GM12878 (cell line): ENCODE results near the gene RBM26. TPM values are rescaled to one million over a fixed set of nuclear protein-coding genes. Genes with fewer than 3 reads are reported as not detected.

Source experiments
- ATAC-seq: fragments of 200-7000 bp; cut with Tn5 transposase; 3 replicates; pipeline ENCODE4 v1.9.1; 2020; ENCODE audit warnings: mild to moderate bottlenecking, moderate library complexity
- BruUV-seq: library from RNA; stranded (reverse); fragments of 400-500 nt; replicated peaks from 2 replicates; lab custom pipeline; 2021; lab: Mats Ljungman, UMichigan
- CTCF ChIA-PET: fragments of 300-600 bp; sonication (Branson Sonifier 250); formaldehyde crosslinking; extraction: SDS; loops from one replicate; lab custom pipeline; 2021; ENCODE audit warnings: inconsistent platforms; lab: Yijun Ruan, JAX
- POLR2A ChIA-PET: fragments of 350-600 bp; formaldehyde crosslinking; extraction: SDS; loops from one replicate; lab custom pipeline; 2021; ENCODE audit warnings: inconsistent platforms; lab: Charles Lee
- RAD21 ChIA-PET: fragments of 300-600 bp; sonication (Branson Sonifier 250); formaldehyde crosslinking; loops from one replicate; lab custom pipeline; 2023; ENCODE audit warnings: antibody characterized with exemption; ENCODE audit not compliant: unreplicated experiment; lab: Charles Lee
- SMC1A ChIA-PET: fragments of 300-600 bp; sonication (Branson Sonifier 250); formaldehyde crosslinking; loops from one replicate; lab custom pipeline; 2023; ENCODE audit not compliant: unreplicated experiment, uncharacterized antibody; lab: Charles Lee
- DNase-seq: peaks from one replicate; pipeline ENCODE4 v3.0.0-alpha.2; 2011; ENCODE audit warnings: low read depth, low spot score
- FAIRE-seq: peaks from 3 replicates; lab custom pipeline; 2011; peaks lifted over from hg19 to GRCh38; lab: Jason Lieb, UNC
- H2AFZ ChIP-seq: 2 replicates; pipeline ENCODE4 v1.6.0; 2011; ENCODE audit warnings: low read depth, low read length, control low read depth; ENCODE audit not compliant: control insufficient read depth
- H3K27ac ChIP-seq: 2 replicates; pipeline ENCODE4 v1.5.1; 2011; ENCODE audit warnings: control low read depth; ENCODE audit not compliant: control insufficient read depth, insufficient read depth
- H3K27me3 ChIP-seq, 2 experiments: replicated peaks in 1 of 2; 2 replicates each; pipeline versions ENCODE4 v1.6.0 to v1.6.1; 2011; ENCODE audit warnings: low read length in 1 of 2; ENCODE audit not compliant: control insufficient read depth in 2 of 2, insufficient read depth in 2 of 2
- H3K36me3 ChIP-seq, 2 experiments: 2 replicates each; pipeline ENCODE4 v1.5.1; 2011; ENCODE audit warnings: low read length in 1 of 2; ENCODE audit not compliant: control insufficient read depth in 2 of 2, insufficient read depth in 2 of 2
- H3K4me1 ChIP-seq: 2 replicates; pipeline ENCODE4 v1.6.1; 2011; ENCODE audit warnings: mild to moderate bottlenecking, low read length, moderate library complexity, mixed read lengths; ENCODE audit not compliant: control insufficient read depth, insufficient read depth
- H3K4me2 ChIP-seq: 2 replicates; pipeline ENCODE4 v1.6.0; 2011; ENCODE audit warnings: control low read depth; ENCODE audit not compliant: control insufficient read depth, insufficient read depth
- H3K4me3 ChIP-seq: fragments of 200-600 bp; sonication (generic); 2 replicates; pipeline ENCODE4 v1.5.1; 2016
- H3K79me2 ChIP-seq: 2 replicates; pipeline ENCODE4 v1.6.0; 2011; ENCODE audit warnings: low read length; ENCODE audit not compliant: control insufficient read depth, insufficient read depth
- H3K9ac ChIP-seq: 2 replicates; pipeline ENCODE4 v1.8.0; 2011; ENCODE audit warnings: low read length, control low read depth, mixed read lengths; ENCODE audit not compliant: control insufficient read depth, insufficient read depth
- H3K9me3 ChIP-seq: replicated peaks from 3 replicates; pipeline ENCODE4 v1.5.1; 2011; ENCODE audit warnings: mild to moderate bottlenecking, low read length; ENCODE audit not compliant: control insufficient read depth, insufficient read depth
- H4K20me1 ChIP-seq: 2 replicates; pipeline ENCODE4 v1.6.0; 2011; ENCODE audit not compliant: control insufficient read depth, insufficient read depth
- CBX5 ChIP-seq: sonication (generic); IDR thresholded peaks from 2 replicates; pipeline ENCODE4 v1.6.1; 2016; ENCODE audit warnings: low read depth, moderate library complexity, mild to moderate bottlenecking, inconsistent platforms
- ESRRA ChIP-seq: IDR thresholded peaks from 2 replicates; pipeline ENCODE4 v1.6.1; 2012; ENCODE audit warnings: mild to moderate bottlenecking, low read length, improper control_type of control experiment
- GABPA ChIP-seq: IDR thresholded peaks from 2 replicates; pipeline ENCODE4 v1.6.1; 2014; ENCODE audit warnings: antibody characterized with exemption, low read depth, mild to moderate bottlenecking, inconsistent platforms
- MEF2A ChIP-seq: IDR thresholded peaks from 2 replicates; pipeline ENCODE4 v1.6.1; 2011; ENCODE audit warnings: low read depth, mild to moderate bottlenecking, low read length, moderate library complexity; ENCODE audit not compliant: insufficient read depth
- NFXL1 ChIP-seq: fragments of 450-650 bp; IDR thresholded peaks from 2 replicates; pipeline ENCODE4 v1.6.1; 2017; ENCODE audit warnings: antibody characterized with exemption, mild to moderate bottlenecking, borderline replicate concordance
- POLR2AphosphoS5 ChIP-seq: IDR thresholded peaks from 2 replicates; pipeline ENCODE4 v1.6.1; 2011; ENCODE audit warnings: mild to moderate bottlenecking, low read length, inconsistent platforms
- SKIL ChIP-seq: fragments of 450-650 bp; IDR thresholded peaks from 2 replicates; pipeline ENCODE4 v1.6.1; 2017; ENCODE audit warnings: mild to moderate bottlenecking, low read depth, inconsistent platforms; ENCODE audit not compliant: poor library complexity, severe bottlenecking
- STAT3 ChIP-seq: IDR thresholded peaks from 2 replicates; pipeline ENCODE4 v1.6.1; 2011; ENCODE audit warnings: low read depth, low read length, improper control_type of control experiment
- YY1 ChIP-seq: IDR thresholded peaks from 2 replicates; pipeline ENCODE4 v1.6.1; 2011; ENCODE audit warnings: low read depth, mild to moderate bottlenecking, low read length
- WGBS: methylation state at CpG from one replicate; pipeline ENCODE4 v1.1.6; 2016; ENCODE audit warnings: low lambda C conversion rate; ENCODE audit not compliant: insufficient replicate concordance, insufficient coverage; ENCODE audit errors: missing lambda C conversion rate; 5-methylcytosine and 5-hydroxymethylcytosine counted together
- in situ Hi-C: fragments of 300-500 bp; cut with MboI; formaldehyde crosslinking; loops from 9 replicates; pipeline ENCODE4 v1.14.3; 2018; ENCODE audit warnings: mixed read lengths
- intact Hi-C: fragments of 100-400 bp; cut with micrococcal nuclease; formaldehyde crosslinking; loops from one replicate; pipeline ENCODE4 v1.14.2; 2022; ENCODE audit not compliant: unreplicated experiment
- polyA plus RNA-seq, 11 experiments: library from polyadenylated mRNA; depleted of rRNA in 4 of 11; unstranded in 6 of 11; stranded (reverse) in 5 of 11; fragments of >200 nt; fragmentation: Nextera tagmentation in 4 of 11; fragmentation: Illumina TruSeq in 1 of 11; extraction: Ambion mirVana in 4 of 11; extraction: Trizol in 1 of 11; gene quantifications; 1 replicate in 1 of 11; 2 replicates in 10 of 11; pipeline versions ENCODE4 v1.2.1 to v1.2.3, GENCODE V29; 2011 to 2016; ENCODE audit warnings: inconsistent platforms in 2 of 11, missing spikeins in 2 of 11, low read depth in 1 of 11
- total RNA-seq, 4 experiments: library from RNA; depleted of rRNA in 3 of 4; stranded (reverse); fragments of >200 nt in 3 of 4; fragmentation: Illumina TruSeq in 1 of 4; extraction: Trizol in 1 of 4; gene quantifications; 2 replicates each; pipeline versions ENCODE4 v1.2.1 to v1.2.3, GENCODE V29; 2013 to 2021

Gene RBM26
- total and polyA plus RNA-seq, 10 of the 15 experiments (the other 5 are each of a cell fraction or from before 2014, with no cell fraction given) = 17.6 to 71.3 (median 38.9) TPM

- Histone ChIP-seq H3K9ac (no peak overlapping the region), H3K36me3 (no peaks in the 10 kb centered on the region), H4K20me1 (no peaks in the 10 kb centered on the region), H2AFZ (no peak overlapping the region), H3K9me3 (no peaks in the 10 kb centered on the region), H3K4me2 (no peak overlapping the region), H3K4me3 (no peak overlapping the region), H3K4me1 (no peaks in the 10 kb centered on the region), H3K27ac (no peak overlapping the region), H3K79me2 (no peaks in the 10 kb centered on the region), H3K27me3 (no peaks in the 10 kb centered on the region)
- no TSS peak for BruUV-seq
- ChIA-PET POLR2A (no interaction called here), CTCF (no interaction called here), SMC1A (no interaction called here), RAD21 (no interaction called here)
- in situ Hi-C loops (no loop called here), intact Hi-C loops (no loop called here)
- DNase-seq (no peak), ATAC-seq (no peak), FAIRE-seq (no peak)
- TF ChIP-seq STAT3 (no peak), MEF2A (no peak), CBX5 (no peak), NFXL1 (no peak), YY1 (no peak), GABPA (no peak), ESRRA (no peak)
- 98% methylated on average over 3 of the region's 3 CpGs for WGBS
These were observed 94.7 kb downstream of the RBM26 start for GRCh38 chr13:79311386-79311785.

GRCh38 chr13:79309690-79310089 lies 96.4 kb downstream of the RBM26 start:
- no peak overlapping the region for H3K9ac ChIP-seq
- H3K4me1 ChIP-seq = no peaks in the 10 kb centered on the region
- no peak overlapping the region for H2AFZ ChIP-seq
- H3K36me3 ChIP-seq = no peaks in the 10 kb centered on the region
- in situ Hi-C loops = no loop called here
- intact Hi-C loops = no loop called here
- ChIA-PET RAD21 (no interaction called here), SMC1A (no interaction called here), CTCF (interaction anchor here (1.4 kb wide), 1 partner anchor 10 kb away, joined by 3 read pairs; no protein-coding TSS in a partner anchor), POLR2A (no interaction called here)
- H4K20me1 ChIP-seq = no peaks in the 10 kb centered on the region
- H3K79me2 ChIP-seq = no peaks in the 10 kb centered on the region
- no peak overlapping the region for H3K4me3 ChIP-seq
- H3K9me3 ChIP-seq = no peaks in the 10 kb centered on the region
- WGBS = 96% methylated on average over 9 of the region's 9 CpGs
- no TSS peak for BruUV-seq
- ATAC-seq = no peak
- no peak for TF ChIP-seq SKIL
- 0 out of 2 replicates have a peak, but pooled peaks have one; percentile 29 for TF ChIP-seq POLR2AphosphoS5
- DNase-seq = no peak
- no peak overlapping the region for H3K4me2 ChIP-seq
- H3K27ac ChIP-seq = no peak overlapping the region
- H3K27me3 ChIP-seq = no peaks in the 10 kb centered on the region
- FAIRE-seq = no peak
